ENCODE data around the gene PGLYRP2.

The PGLYRP2 gene

GRCh38 chr19:15456441-15456840, 22.9 kb downstream of the PGLYRP2 start:
- no peak for DNase-seq (ENCODE audit: low read depth)

- no peak for DNase-seq (ENCODE audit: low read depth)
Measured at GRCh38 chr19:15455996-15456395, 23.3 kb downstream of the PGLYRP2 start.

- no peak for DNase-seq (ENCODE audit: low read depth)
Measured at GRCh38 chr19:15453906-15454860, 25.1 kb downstream of the PGLYRP2 start.

GRCh38 chr19:15453091-15453578, 26.2 kb downstream of the PGLYRP2 start:
- no peak for DNase-seq (ENCODE audit: low read depth)

GRCh38 chr19:15452111-15453047, 26.9 kb downstream of the PGLYRP2 start:
- DNase-seq (ENCODE audit: low read depth), result peak; percentile 85

GRCh38 chr19:15450528-15450890, 28.8 kb downstream of the PGLYRP2 start:
- no peak for DNase-seq (ENCODE audit: low read depth)

GRCh38 chr19:15449620-15450527, 29.4 kb downstream of the PGLYRP2 start, which contains the start of gene WIZ:
Gene WIZ (minus strand): TSS chr19:15449956. CDS start chr19:15448307, 1,649 bp downstream.
- DNase-seq (ENCODE audit: low read depth), result peak; percentile 79

- DNase-seq (ENCODE audit: low read depth), result peak; percentile 44
Measured at GRCh38 chr19:15448778-15449619, 30.3 kb downstream of the PGLYRP2 start.

GRCh38 chr19:15448044-15448777, 31.1 kb downstream of the PGLYRP2 start:
- DNase-seq (ENCODE audit: low read depth), result no peak

- DNase-seq (ENCODE audit: low read depth), result no peak
Measured at GRCh38 chr19:15447057-15447456, 32.2 kb downstream of the PGLYRP2 start.

- no peak for DNase-seq (ENCODE audit: low read depth)
Measured at GRCh38 chr19:15445807-15446376, 33.4 kb downstream of the PGLYRP2 start.

- DNase-seq (ENCODE audit: low read depth), result no peak
Measured at GRCh38 chr19:15445227-15445605, 34.1 kb downstream of the PGLYRP2 start.

- no peak for DNase-seq (ENCODE audit: low read depth)
Measured at GRCh38 chr19:15444505-15445226, 34.6 kb downstream of the PGLYRP2 start.

GRCh38 chr19:15443838-15444237, 35.5 kb downstream of the PGLYRP2 start:
- DNase-seq (ENCODE audit: low read depth), result no peak

GRCh38 chr19:15443325-15443724, 36.0 kb downstream of the PGLYRP2 start:
- no peak for DNase-seq (ENCODE audit: low read depth)

GRCh38 chr19:15442142-15442920, 37.0 kb downstream of the PGLYRP2 start:
- no peak for DNase-seq (ENCODE audit: low read depth)

- DNase-seq (ENCODE audit: low read depth), result no peak
Measured at GRCh38 chr19:15441317-15441716, 38.0 kb downstream of the PGLYRP2 start.

All from EH (cell line).